ENCODE measurements around the gene KCNJ16. TPM values are rescaled to one million over a fixed set of nuclear protein-coding genes. Genes with fewer than 3 reads are reported as not detected.
A peak's percentile ranks its signal among the peaks of the same experiment; 100 is the strongest.

Gene KCNJ16
- total RNA-seq, 1 donor from 2014 or later = not detected

GRCh38 chr17:70172923-70173322 lies 97.9 kb downstream of the KCNJ16 start:
- no peak for ATAC-seq

GRCh38 chr17:70173681-70174080 lies 98.7 kb downstream of the KCNJ16 start:
- no peak for ATAC-seq

- ATAC-seq = peak; percentile 49
Measured at GRCh38 chr17:70181376-70181775, 106.4 kb downstream of the KCNJ16 start.

- ATAC-seq = no peak
Measured at GRCh38 chr17:70181866-70182265, 106.8 kb downstream of the KCNJ16 start.

- no peak for ATAC-seq
Measured at GRCh38 chr17:70183508-70183907, 108.5 kb downstream of the KCNJ16 start.

GRCh38 chr17:70184207-70184606 lies 109.2 kb downstream of the KCNJ16 start:
- ATAC-seq = no peak

GRCh38 chr17:70184770-70185169 lies 109.7 kb downstream of the KCNJ16 start:
- peak; percentile 62 for ATAC-seq

Other genes with a start within 250 kb of the KCNJ16 start
- gene KCNJ2, start 94.3 kb downstream of the KCNJ16 start, total RNA-seq = 7.5 TPM